HG03060 (cell line): Measurements from ENCODE around the gene DMBT1.

Experiments
- ATAC-seq: cut with Tn5 transposase; IDR thresholded peaks from one replicate; pipeline ENCODE4 v1.9.1; 2021; ENCODE audit warnings: low read depth, moderate number of reproducible peaks; ENCODE audit not compliant: unreplicated experiment

Gene DMBT1

GRCh38 chr10:122548407-122549085 lies 12.0 kb upstream of the DMBT1 start:
- ATAC-seq: no peak

- ATAC-seq: no peak
These were observed 10.9 kb upstream of the DMBT1 start for GRCh38 chr10:122549636-122550035.

GRCh38 chr10:122550427-122550826 lies 10.1 kb upstream of the DMBT1 start:
- no peak for ATAC-seq

GRCh38 chr10:122550983-122551382 lies 9.6 kb upstream of the DMBT1 start:
- ATAC-seq: no peak

GRCh38 chr10:122551450-122551849 lies 9.1 kb upstream of the DMBT1 start:
- ATAC-seq: no peak

GRCh38 chr10:122553341-122553740 lies 7.2 kb upstream of the DMBT1 start:
- ATAC-seq: no peak

GRCh38 chr10:122554131-122555036 lies 6.2 kb upstream of the DMBT1 start:
- ATAC-seq: no peak

- ATAC-seq: no peak
These were observed 5.1 kb upstream of the DMBT1 start for GRCh38 chr10:122555442-122555841.

- no peak for ATAC-seq
These were observed 3.0 kb upstream of the DMBT1 start for GRCh38 chr10:122557516-122557915.

GRCh38 chr10:122558452-122558851 lies 2.1 kb upstream of the DMBT1 start:
- no peak for ATAC-seq

GRCh38 chr10:122559228-122559627 lies 1.3 kb upstream of the DMBT1 start:
- ATAC-seq: no peak

- no peak for ATAC-seq
These were observed 658 bp downstream of the DMBT1 start for GRCh38 chr10:122561212-122561611.

GRCh38 chr10:122561792-122562191 lies 1.2 kb downstream of the DMBT1 start:
- no peak for ATAC-seq

- ATAC-seq: no peak
These were observed 4.4 kb downstream of the DMBT1 start for GRCh38 chr10:122564980-122565379.

- no peak for ATAC-seq
These were observed 5.2 kb downstream of the DMBT1 start for GRCh38 chr10:122565766-122566206.

- ATAC-seq: no peak
These were observed 6.1 kb downstream of the DMBT1 start for GRCh38 chr10:122566632-122567031.

GRCh38 chr10:122567056-122567660 lies 6.6 kb downstream of the DMBT1 start:
- no peak for ATAC-seq

- ATAC-seq: no peak
These were observed 8.0 kb downstream of the DMBT1 start for GRCh38 chr10:122568551-122568950.

GRCh38 chr10:122570920-122571319 lies 10.4 kb downstream of the DMBT1 start:
- no peak for ATAC-seq

- no peak for ATAC-seq
These were observed 11.3 kb downstream of the DMBT1 start for GRCh38 chr10:122571892-122572291.

- no peak for ATAC-seq
These were observed 15.2 kb downstream of the DMBT1 start for GRCh38 chr10:122575776-122576175.
